ENCODE data around the gene MRPL11.

DNA sequence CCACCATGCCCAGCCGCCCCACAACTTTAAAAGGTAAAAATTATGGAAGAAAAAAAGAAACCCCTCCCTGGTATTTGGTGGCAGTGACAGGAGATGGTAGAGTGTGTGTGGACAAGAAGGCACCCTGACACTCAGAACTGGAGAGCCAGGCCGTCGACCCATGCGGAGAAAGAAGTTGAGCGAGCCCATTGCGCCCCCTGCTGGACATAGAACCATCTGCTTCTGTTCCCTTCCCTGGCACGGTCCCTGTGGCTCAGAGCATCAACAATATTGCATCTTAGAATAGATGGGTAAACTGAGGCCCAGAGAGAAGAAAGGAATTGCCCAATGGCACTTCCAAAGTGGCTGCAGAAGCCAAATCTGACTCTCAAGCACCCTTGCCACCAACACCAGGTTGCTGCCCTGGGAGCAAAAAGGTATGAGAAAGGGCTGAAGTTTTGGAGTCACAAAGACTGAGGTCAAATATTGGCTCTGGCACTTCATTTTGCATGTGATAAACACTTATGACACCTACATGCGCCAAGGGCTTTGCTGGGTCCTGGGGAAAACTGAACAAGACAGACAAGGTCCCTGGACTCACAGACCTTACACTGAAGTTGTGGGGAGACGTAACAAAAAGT, 8.6 kb downstream of the MRPL11 start:
- TF ChIP-seq, protein P1, sequence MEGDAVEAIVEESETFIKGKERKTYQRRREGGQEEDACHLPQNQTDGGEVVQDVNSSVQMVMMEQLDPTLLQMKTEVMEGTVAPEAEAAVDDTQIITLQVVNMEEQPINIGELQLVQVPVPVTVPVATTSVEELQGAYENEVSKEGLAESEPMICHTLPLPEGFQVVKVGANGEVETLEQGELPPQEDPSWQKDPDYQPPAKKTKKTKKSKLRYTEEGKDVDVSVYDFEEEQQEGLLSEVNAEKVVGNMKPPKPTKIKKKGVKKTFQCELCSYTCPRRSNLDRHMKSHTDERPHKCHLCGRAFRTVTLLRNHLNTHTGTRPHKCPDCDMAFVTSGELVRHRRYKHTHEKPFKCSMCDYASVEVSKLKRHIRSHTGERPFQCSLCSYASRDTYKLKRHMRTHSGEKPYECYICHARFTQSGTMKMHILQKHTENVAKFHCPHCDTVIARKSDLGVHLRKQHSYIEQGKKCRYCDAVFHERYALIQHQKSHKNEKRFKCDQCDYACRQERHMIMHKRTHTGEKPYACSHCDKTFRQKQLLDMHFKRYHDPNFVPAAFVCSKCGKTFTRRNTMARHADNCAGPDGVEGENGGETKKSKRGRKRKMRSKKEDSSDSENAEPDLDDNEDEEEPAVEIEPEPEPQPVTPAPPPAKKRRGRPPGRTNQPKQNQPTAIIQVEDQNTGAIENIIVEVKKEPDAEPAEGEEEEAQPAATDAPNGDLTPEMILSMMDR (IDR thresholded peaks at IDR 0.05) = peak; percentile 77
- no peak for TF ChIP-seq EZH2 (IDR thresholded peaks at IDR 0.05; ENCODE audit: borderline replicate concordance, insufficient read depth, low read depth, low read length, poor library complexity, severe bottlenecking)
